GM12864 (cell line): ENCODE results near the gene OPRL1.
A peak's percentile ranks its signal among the peaks of the same experiment; 100 is the strongest.
"Not testable (repeated sequence)": the region's sequence is repeated elsewhere in the genome, so short reads cannot be mapped to it uniquely, and the experiment has no call there.

Experiments used
- DNase-seq: peaks from one replicate; pipeline ENCODE4 v3.0.0-alpha.2; 2011; ENCODE audit warnings: low read depth
- H3K4me3 ChIP-seq: 2 replicates; pipeline ENCODE4 v1.5.1; 2011; ENCODE audit warnings: mild to moderate bottlenecking, low read depth, low read length, control low read depth
- CTCF ChIP-seq: IDR thresholded peaks from 2 replicates; pipeline ENCODE4 v1.5.1; 2011; ENCODE audit warnings: low read depth, mild to moderate bottlenecking, moderate library complexity, low read length, control low read depth, inconsistent platforms; ENCODE audit errors: missing control alignments

The OPRL1 gene

GRCh38 chr20:64116016-64116415, 36.1 kb downstream of the OPRL1 start:
- no peak overlapping the region for H3K4me3 ChIP-seq
- DNase-seq = no peak
- no peak for TF ChIP-seq CTCF

- H3K4me3 ChIP-seq = no peak overlapping the region
- TF ChIP-seq CTCF = no peak
- DNase-seq = no peak
Measured at GRCh38 chr20:64116541-64117431, 36.9 kb downstream of the OPRL1 start.

- not testable (repeated sequence) for DNase-seq, H3K4me3 ChIP-seq
Measured at GRCh38 chr20:64117432-64117777, 37.5 kb downstream of the OPRL1 start.

DNA sequence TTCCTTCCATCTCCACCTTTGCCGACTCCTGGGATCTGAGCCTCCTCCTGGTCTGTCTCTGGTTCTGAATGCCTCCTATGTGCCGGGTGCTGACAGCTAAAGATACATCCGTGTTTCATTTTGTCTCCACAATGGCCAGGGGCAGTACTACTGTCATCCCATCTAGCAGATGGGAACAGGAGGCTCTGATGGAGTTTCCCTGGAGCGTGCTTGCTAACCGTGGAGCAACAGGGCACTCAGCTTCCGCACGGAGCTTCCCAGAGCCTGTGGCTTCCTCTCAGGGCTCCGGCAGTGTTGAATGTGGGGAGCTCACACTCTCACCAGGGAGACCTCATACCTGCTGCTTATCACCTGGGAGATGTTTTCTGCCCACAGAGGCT, 39.4 kb downstream of the OPRL1 start:
- no peak for DNase-seq
- H3K4me3 ChIP-seq = no peak overlapping the region
- no peak for TF ChIP-seq CTCF

DNA sequence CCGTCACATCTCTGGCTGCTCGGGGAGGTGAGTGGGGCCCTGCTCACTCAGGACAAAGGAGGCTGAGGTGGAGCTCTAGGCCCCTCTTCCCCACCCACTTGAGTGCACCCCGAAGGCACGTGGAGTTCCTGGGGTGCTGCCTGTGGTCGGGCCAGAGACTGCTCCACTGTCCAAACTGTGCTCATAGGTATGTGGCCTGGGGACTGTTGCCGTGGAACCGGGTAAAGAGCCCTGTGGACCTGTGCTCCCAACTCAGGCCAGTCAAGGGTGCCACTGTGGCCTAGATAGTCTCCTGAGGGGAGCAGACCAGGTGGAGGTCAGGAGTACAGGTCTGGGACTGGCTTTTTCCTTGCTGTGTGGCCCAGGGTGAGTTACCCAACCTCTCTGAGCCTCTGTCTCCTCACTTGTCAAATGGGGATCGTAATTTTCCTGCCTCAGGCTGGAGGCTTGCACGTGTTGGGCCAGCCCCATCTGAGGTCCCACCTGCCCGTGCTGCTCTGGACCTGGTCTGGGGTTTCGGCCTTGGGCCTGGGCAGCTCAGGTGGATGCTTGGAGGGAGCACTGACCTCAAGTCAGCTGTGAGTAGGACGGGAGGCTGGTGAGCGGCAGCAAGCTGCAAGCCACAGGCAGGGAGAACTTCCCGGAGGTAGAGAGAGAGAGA, 39.9 kb downstream of the OPRL1 start:
- H3K4me3 ChIP-seq = 0 out of 2 replicates have a peak overlapping the region, but pooled peaks have one; percentile 2
- TF ChIP-seq CTCF = no peak
- DNase-seq = no peak

DNA sequence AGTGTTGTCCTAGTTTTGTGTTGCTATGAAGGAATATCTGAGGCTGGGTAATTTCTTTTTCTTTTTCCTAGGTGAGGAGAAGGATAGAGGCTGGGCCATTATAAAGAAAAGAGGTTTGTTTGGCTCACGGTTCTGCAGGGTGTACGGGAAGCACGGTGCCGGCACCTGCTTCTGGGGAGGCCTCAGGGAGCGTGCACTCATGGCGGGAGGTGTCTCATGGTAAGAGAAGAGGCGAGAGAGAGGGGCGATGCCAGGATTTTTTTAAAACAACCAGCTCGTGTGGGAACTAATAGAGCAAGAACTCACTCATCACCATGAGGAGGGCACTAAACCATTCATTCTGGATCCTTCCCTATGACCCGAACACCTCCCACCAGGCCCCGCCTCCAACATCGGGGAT, 41.7 kb downstream of the OPRL1 start:
- H3K4me3 ChIP-seq = no peak overlapping the region
- TF ChIP-seq CTCF = no peak
- DNase-seq = no peak

GRCh38 chr20:64122927-64123326, 43.0 kb downstream of the OPRL1 start:
- H3K4me3 ChIP-seq, DNase-seq: not testable (repeated sequence)

GRCh38 chr20:64123517-64123916, 43.6 kb downstream of the OPRL1 start:
- not testable (repeated sequence) for DNase-seq, H3K4me3 ChIP-seq
